Ammon's horn (tissue), 1 donor: ENCODE measurements around the gene CDH4.

Experiments
- DNase-seq: peaks from one replicate; pipeline ENCODE4 v3.0.0-alpha.2; 2016; ENCODE audit warnings: low spot score

The CDH4 gene

DNA sequence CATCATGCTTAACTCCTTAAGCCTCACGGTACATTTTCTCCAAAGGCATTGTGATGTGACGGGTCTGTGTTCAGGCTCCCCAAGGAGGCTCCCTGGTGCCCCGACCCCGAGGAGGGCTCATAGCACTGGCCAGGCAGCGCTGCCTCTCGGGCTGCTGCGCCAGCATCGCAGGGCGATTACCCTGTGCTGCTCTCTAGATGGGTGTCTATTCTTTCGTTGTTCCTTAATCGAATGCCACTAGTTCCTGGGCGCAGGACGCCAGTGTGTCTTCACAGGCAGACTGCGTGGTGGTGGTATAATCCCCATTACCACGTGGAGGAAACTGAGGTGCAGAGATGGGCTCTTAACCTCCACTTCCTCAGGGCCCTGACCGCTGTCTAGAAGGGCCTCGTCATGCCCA lies 267.4 kb downstream of the CDH4 start:
- no peak for DNase-seq

DNA sequence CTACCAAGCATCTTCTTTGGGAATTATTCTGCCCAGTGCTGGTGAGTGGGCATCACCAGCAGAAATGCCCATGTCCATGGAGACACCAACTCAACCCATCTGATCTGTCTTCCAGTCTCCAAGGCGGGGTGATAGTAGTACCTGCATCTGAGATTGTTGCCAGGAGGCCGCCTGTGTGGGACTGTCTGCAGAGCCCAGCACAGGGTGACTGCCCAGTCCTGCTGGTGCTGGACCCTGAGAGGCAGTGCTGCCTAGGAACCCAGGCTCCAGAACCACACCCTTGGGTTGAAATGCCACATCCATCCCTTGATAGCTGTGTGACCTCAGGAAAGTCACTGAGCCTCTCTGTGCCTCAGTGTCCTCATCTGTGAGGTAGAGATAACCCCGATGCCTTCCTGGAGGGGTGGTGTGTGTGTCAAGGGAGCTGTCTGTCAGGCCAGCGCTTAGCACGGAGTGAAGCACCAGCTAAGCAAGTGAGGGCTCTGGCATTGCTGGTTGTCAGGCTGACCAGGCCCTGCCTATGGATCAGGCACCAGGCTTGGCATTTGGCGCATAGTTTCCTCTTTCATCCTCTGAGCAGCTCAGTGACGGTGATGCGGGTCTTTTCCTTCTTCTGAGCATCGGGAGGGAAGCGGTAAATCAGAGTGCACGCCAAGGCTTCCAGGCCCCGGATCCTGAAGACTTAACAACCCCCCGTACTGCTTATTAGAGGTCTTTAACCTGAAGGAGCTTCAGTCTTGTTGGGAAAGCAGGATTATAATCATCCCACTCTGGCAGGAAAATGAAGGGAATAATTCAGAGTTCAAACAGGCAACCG lies 268.2 kb downstream of the CDH4 start:
- no peak for DNase-seq

DNA sequence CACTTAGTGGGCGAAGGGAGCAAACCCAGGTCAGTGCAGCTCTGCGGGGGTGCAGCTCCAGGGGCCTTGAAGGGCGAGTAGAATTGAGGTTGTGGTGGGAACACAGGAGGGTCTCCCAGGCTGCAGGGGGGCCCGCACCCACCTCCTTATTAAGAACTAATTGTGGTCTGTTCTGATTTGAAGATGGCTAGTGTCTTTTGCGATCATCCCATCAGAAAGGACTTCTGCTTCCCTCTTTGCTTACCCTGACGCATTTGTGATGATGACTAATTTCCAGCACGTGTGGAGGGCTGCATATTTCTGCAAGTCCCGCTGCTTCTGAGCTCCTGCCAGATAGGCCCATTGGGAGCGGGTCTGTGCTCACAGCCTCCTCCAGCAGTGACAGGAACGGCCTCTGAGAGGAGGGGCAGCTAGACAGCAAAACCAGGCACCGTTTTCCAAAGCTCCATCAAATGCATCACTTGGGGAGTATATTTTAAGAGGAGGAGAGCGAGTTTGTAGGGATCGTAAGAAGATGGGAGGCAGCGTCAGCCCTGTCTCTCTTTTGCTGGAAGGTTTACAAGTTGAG lies 268.9 kb downstream of the CDH4 start:
- no peak for DNase-seq

DNA sequence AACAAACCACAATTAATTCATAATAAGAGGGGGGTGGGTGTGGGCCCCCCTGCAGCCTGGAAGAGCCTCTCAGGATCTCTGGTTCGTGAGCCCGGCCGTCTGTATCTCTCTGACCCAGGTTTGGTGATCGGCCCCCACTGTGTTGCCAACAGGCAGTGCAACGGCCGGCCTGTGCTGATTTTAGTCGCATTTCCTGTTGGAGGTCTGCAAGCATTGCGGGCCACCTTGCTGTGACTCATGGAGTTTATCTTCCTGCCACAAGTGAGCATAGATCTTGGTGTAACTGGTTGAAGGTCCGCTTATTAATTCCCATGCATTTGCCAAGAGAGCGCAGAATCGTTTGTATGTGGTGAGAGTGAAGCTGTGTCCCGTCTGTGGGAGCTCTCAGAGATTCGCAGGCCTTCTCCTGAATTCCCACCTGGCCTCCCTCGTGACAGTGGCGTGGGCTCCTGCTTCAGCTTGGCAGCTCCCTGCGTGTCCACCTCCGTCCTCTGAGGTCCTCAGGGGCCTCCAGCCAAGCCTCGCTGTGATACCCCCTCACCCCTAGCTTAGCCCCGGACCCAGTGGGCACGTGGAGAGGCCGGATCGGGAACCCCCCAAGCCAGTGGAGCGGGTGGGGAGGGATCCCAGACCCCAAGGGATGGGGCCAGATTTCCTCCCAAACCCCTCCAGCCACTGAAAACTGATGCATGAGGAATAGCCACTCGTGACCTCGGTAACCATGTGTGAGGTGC lies 269.8 kb downstream of the CDH4 start:
- no peak for DNase-seq

DNA sequence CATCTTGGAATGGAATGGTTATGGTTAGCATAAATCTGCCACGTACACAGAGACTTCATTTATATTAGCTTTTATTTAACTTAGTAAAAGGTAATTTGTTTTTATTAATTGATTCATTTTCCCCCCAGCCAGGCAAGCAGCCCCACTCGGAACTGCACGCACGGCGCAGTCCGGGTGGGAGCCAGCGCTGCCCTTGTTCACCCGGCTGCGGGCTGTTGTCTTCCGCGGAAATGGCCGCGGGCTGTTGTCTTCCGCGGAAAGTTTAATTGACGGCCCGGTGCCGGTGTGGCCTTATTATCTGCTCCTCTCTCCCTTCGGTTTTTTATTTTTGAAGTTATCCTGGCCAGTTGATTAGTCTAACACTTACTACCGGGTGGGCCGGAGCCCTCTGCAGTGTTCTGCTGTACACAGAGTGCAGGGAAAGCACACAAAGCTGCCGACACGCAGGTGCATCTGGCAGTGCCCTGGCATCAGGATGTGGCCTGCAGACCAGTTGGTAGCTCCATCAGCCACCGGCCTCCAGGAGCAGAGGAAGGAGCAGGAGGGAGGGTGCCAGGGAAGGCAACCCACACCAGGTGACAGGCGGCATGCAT lies 270.5 kb downstream of the CDH4 start:
- DNase-seq = no peak

DNA sequence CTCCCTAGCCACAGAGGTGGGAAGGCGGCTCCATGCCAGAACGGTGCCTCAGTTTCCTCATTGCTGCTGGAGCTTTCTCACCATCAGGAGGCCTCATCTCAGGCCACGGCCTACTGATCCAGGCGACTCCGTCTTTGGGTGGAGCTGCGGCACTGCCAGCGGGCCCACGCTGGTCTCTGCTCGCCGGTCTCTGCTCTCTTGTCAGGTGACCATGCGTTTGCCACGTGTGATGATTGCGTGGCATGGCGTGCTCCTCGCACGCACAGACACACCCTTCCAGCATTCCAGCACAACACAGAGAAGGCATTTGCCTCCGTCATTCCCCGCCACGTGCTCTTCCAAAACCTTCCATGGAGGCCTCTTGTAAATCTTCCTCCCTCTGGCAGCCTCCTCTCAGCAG lies 271.1 kb downstream of the CDH4 start:
- DNase-seq = no peak

DNA sequence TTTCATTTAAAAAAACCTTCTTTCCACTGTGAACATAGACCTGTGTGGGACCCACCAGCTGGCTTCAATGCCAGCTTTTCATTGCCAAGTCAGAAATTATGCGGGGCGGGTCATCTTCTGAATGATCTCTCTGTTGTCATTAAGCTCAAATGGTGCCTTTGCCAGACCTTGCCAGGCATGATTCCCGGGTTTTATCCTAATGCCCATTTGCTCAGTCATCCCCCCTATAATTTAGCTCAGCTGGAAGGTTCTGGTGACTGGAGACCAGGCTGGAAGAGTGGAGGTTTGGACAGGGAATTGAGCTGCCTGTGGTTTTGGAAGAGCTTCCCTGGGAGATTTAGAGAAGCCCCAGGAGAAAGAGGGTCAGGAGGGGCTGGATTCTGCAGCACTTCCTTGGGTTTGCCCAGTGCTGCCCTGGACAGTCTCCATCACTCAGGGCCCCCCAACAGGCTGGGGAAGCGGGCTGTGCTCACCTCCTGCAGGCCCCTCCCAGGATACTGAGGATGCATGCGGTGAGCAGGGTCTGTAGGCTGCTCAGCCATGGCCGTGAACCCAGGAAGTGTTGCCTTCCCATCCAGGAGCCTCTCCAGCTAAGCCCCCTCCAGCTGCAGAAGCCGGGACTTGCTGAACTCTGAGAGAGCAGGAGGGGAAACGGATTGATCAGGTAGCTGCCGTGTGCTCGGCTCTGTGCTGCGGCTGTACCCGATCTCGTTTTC lies 273.0 kb downstream of the CDH4 start:
- peak; percentile 36 for DNase-seq

- DNase-seq = no peak
Measured at GRCh38 chr20:61525781-61526431, 273.8 kb downstream of the CDH4 start.

DNA sequence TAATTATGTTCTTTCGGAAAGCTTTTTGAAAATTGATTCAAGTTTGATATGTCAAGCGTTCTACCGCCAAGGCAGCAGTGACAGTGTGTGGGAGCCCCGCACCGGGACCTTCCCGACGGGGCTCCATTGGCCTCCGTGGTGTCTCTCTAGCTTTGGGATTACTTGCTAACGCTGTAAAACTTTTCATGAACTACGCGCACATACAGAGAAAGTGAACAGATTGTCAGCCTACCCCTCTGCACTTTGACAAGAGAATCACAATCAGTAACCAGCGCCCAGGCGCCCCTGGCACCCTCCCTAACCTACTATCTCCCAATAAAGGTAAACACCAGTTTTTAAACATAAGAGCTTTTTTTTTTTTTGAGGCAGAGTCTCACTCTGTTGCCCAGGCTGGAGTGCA lies 274.8 kb downstream of the CDH4 start:
- DNase-seq = no peak

DNA sequence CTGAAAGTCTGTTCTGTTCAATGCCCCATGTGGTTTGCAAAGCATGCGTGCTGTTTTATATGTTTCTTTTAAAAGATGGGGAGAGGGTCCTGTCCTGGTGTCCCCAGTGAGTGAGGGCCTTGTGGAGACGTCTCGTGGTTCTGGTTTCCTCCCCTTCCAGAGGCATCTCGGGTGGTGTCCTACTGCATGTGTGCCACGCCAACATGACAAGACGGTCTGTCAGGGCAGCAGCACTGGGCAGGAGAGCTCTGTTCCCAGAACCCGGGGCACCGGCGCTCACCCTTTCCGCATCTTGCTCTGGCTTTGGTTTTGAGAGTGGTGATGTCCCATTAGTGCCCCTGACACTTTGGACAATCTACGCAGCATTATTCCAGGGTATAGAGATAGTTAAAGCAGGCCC lies 275.6 kb downstream of the CDH4 start:
- DNase-seq = no peak

GRCh38 chr20:61528591-61528990 lies 276.5 kb downstream of the CDH4 start:
- DNase-seq = no peak

DNA sequence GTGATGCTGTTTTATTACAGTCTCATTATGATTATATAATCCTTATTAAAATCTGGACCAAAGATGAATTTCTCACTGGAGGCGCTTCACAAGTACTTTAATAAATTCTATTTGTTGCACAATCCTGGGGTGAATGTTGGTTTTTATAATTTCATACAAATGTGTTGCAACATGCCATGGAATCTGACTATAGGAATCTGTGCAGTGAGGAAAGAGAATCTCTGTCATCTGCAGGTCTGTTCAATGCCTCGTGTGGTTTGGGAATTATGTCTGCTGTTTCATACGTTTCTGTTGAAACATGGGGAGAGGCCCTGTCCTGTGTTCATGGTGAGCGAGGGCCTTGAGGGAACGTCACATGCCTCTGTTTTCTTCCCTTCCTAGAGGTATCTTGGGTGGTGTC lies 277.3 kb downstream of the CDH4 start:
- no peak for DNase-seq

GRCh38 chr20:61531553-61532345 lies 279.7 kb downstream of the CDH4 start:
- DNase-seq = peak; percentile 39

GRCh38 chr20:61532736-61533135 lies 280.7 kb downstream of the CDH4 start:
- DNase-seq = no peak

GRCh38 chr20:61533231-61533631 lies 281.2 kb downstream of the CDH4 start:
- DNase-seq = no peak

DNA sequence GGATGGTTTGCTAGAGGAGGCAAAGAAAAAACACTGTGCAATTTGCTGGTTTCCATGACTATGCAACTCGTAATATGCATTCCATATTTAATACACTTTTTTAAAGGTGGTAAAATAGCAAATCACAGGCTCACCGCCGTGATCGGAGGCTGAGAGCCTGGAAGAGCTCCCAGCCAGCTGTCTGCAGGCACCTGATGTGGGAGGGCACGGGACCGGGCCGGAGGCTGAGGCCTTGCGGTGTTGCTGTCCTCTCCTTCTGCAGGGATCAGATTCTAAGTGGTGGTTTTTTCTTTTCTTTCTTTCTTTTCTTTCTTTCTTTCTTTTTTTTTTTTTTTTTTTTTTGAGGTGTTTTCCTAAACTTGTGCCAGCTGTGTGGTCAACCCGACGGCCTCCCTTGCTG lies 282.3 kb downstream of the CDH4 start:
- DNase-seq = no peak

DNA sequence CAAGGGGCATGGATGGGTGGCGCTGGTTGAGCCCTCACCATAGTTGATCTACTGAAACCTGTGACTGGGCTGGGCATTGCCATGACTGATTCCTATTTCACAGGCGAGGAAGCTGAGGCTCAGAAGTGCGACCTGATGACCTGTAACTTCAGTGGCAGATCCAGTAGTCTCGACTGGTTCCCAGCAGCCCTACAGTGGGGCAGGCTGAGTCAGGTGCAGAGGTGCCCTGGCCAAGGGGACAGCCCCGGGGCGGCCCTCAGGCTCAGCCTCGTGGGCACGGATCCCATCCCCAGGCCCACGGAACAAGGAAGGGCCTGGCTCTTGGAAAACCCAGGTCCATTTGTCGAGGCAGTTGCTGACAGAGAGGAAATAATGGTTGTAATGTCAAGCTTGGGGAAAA lies 283.0 kb downstream of the CDH4 start:
- no peak for DNase-seq

DNA sequence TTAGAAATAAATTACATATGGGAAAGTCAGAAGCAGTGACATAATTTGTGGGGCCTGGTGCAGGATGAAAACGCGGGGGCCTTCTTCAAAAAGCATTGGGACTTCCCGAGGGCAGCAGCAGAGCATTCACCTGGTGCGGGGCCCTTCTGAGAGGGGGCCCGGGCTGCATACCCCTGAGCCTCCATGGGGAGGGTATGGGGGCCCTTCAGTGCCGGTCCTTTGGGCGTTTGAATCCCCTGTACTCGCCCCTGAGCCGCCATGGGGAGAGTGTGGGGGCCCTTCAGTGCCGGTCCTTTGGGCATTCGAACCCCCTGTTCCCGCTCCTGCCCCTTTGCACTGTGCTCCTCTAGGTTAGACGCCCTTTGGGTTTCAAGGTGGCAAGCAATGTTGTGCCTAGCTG lies 283.5 kb downstream of the CDH4 start:
- no peak for DNase-seq

DNA sequence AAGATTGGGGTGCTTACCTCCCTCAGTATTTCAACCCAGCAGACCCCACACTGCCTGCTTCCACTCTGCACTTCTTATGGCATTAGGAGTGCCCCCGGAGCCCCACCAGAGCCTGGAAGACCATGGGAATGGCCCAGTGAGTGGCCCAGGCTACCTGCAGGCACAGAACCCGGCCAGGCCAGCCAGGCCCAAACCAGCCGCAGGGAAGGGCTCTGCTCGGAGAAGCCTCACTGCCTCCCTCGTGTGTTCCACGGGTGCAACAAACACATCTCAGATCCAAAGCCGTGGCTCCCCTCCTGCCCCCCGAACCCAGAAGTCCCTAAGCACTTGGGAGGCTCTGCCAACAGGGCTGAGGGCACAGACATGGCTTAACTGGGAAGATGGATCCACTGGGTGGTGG lies 283.9 kb downstream of the CDH4 start:
- no peak for DNase-seq

DNA sequence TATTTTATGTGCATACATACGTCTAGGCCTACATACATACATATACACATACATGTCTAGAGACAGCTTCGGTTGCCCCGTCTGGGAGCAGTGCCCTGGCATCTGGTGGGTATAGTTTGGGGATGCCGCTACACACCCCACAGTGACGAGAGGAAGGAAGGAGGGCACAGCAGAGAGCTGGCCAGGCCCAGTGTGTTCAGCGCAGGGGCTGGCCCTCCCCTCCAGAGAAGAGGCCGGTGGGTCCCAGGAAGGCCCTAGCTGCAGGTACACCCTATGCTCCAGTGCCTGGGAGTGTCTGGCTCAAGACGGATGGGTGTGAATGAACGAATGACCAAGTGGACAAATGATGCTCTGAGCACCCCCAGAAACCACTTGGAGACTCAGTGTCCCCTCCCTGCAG lies 284.6 kb downstream of the CDH4 start:
- no peak for DNase-seq
